SU-DHL-6 (cell line): ENCODE results near the gene ATP9B.

Source experiments
- H2AFZ ChIP-seq: fragments of 200-600 bp; sonication (generic); 2 replicates; pipeline ENCODE4 v1.6.1; 2014; ENCODE audit warnings: low read depth, mild to moderate bottlenecking, moderate library complexity, mixed read lengths, antibody characterized with exemption, low read length; ENCODE audit not compliant: severe bottlenecking
- H3F3A ChIP-seq: fragments of 200-600 bp; shearing (Covaris generic); 2 replicates; pipeline ENCODE4 v1.6.0; 2016; ENCODE audit warnings: antibody characterized with exemption, mild to moderate bottlenecking; ENCODE audit not compliant: insufficient read depth
- H3K27ac ChIP-seq: fragments of 200-600 bp; sonication (generic); 2 replicates; pipeline ENCODE4 v1.5.1; 2016; ENCODE audit warnings: low read depth, mild to moderate bottlenecking, low read length, moderate library complexity, mixed read lengths
- H3K27me3 ChIP-seq: fragments of 200-600 bp; sonication (generic), shearing (Covaris generic); 2 replicates; pipeline ENCODE4 v1.6.0; 2014; ENCODE audit warnings: mild to moderate bottlenecking, low read length
- H3K36me3 ChIP-seq: fragments of 200-600 bp; sonication (generic); 2 replicates; pipeline ENCODE4 v1.6.1; 2014; ENCODE audit warnings: mild to moderate bottlenecking, low read length, mixed read lengths
- H3K4me2 ChIP-seq: fragments of 300-600, 200-600 bp; shearing (Covaris generic), sonication (generic); 2 replicates; pipeline ENCODE4 v1.6.0; 2014; ENCODE audit warnings: low read length, low read depth, mild to moderate bottlenecking; ENCODE audit not compliant: poor library complexity, severe bottlenecking
- H3K4me3 ChIP-seq: fragments of 200-600 bp; sonication (generic); 2 replicates; pipeline ENCODE4 v1.5.1; 2014; ENCODE audit warnings: antibody characterized with exemption, low read length, mild to moderate bottlenecking, mixed read lengths; ENCODE audit not compliant: insufficient read depth, poor library complexity, severe bottlenecking
- H3K79me2 ChIP-seq: fragments of 200-600 bp; sonication (generic); 2 replicates; pipeline ENCODE4 v1.6.1; 2014; ENCODE audit warnings: mild to moderate bottlenecking, low read length, moderate library complexity; ENCODE audit not compliant: insufficient read depth
- H3K9ac ChIP-seq: fragments of 200-600 bp; sonication (generic); 2 replicates; pipeline ENCODE4 v1.7.0; 2014; ENCODE audit warnings: mild to moderate bottlenecking, low read length
- H3K9me2 ChIP-seq: fragments of 200-600 bp; sonication (generic); replicated peaks from 2 replicates; pipeline ENCODE4 v1.6.1; 2014; ENCODE audit warnings: low read length; ENCODE audit not compliant: insufficient read depth
- H3K9me3 ChIP-seq: fragments of 200-600 bp; sonication (generic); 2 replicates; pipeline ENCODE4 v1.6.1; 2014; ENCODE audit warnings: low read length, mixed read lengths; ENCODE audit not compliant: insufficient read depth
- H4K20me1 ChIP-seq: fragments of 200-600 bp; sonication (generic); 2 replicates; pipeline ENCODE4 v1.6.1; 2014; ENCODE audit warnings: low read depth, mild to moderate bottlenecking, antibody characterized with exemption, low read length, moderate library complexity, mixed read lengths
- CTCF ChIP-seq: fragments of 200-600 bp; sonication (generic); IDR thresholded peaks from one replicate; pipeline ENCODE4 v1.5.1; 2017; ENCODE audit warnings: antibody characterized with exemption, mild to moderate bottlenecking, low read length, moderate library complexity; ENCODE audit not compliant: insufficient read depth, poor library complexity, severe bottlenecking
- EZH2phosphoT487 ChIP-seq: fragments of 200-600 bp; sonication (generic), shearing (Covaris generic); conservative IDR thresholded peaks from 2 replicates; pipeline ENCODE4 v1.6.1; 2018; ENCODE audit warnings: mild to moderate bottlenecking, antibody characterized with exemption, low read length, moderate library complexity, mixed read lengths

Gene ATP9B

GRCh38 chr18:79272916-79273315, 203.7 kb downstream of the ATP9B start:
- no peak overlapping the region for H3K4me3 ChIP-seq

GRCh38 chr18:79274823-79275222, 205.6 kb downstream of the ATP9B start:
- H3K9me3 ChIP-seq = no peaks in the 10 kb centered on the region
- H2AFZ ChIP-seq = no peak overlapping the region
- H4K20me1 ChIP-seq = no peaks in the 10 kb centered on the region
- H3K4me3 ChIP-seq = no peak overlapping the region
- H3K27me3 ChIP-seq = no peaks in the 10 kb centered on the region
- H3K79me2 ChIP-seq = no peaks in the 10 kb centered on the region
- H3K27ac ChIP-seq = no peak overlapping the region
- H3F3A ChIP-seq = no peaks in the 10 kb centered on the region
- TF ChIP-seq CTCF (no peak), EZH2phosphoT487 (no peak)
- H3K36me3 ChIP-seq = no peaks in the 10 kb centered on the region
- no peaks in the 10 kb centered on the region for H3K9me2 ChIP-seq
- H3K4me2 ChIP-seq = no peak overlapping the region
- H3K9ac ChIP-seq = no peak overlapping the region

More at GRCh38 chr18:79272916-79273315, 203.7 kb downstream of the ATP9B start:
- H2AFZ ChIP-seq = no peak overlapping the region
- no peaks in the 10 kb centered on the region for H3K27me3 ChIP-seq
- no peaks in the 10 kb centered on the region for H3K9me2 ChIP-seq
- H3K4me2 ChIP-seq = no peak overlapping the region
- no peak for TF ChIP-seq CTCF
- H3F3A ChIP-seq = no peaks in the 10 kb centered on the region
- H4K20me1 ChIP-seq = no peaks in the 10 kb centered on the region
- no peaks in the 10 kb centered on the region for H3K9me3 ChIP-seq
- no peak overlapping the region for H3K27ac ChIP-seq
- H3K9ac ChIP-seq = no peak overlapping the region
- no peaks in the 10 kb centered on the region for H3K36me3 ChIP-seq
- H3K79me2 ChIP-seq = no peaks in the 10 kb centered on the region

- no peaks in the 10 kb centered on the region for H3K9me2 ChIP-seq
- no peak overlapping the region for H3K4me3 ChIP-seq
- H3K27ac ChIP-seq = no peak overlapping the region
- H3F3A ChIP-seq = no peaks in the 10 kb centered on the region
- H3K79me2 ChIP-seq = no peaks in the 10 kb centered on the region
- no peaks in the 10 kb centered on the region for H3K27me3 ChIP-seq
- TF ChIP-seq CTCF = no peak
- TF ChIP-seq EZH2phosphoT487 = no peak
- H3K9me3 ChIP-seq = no peaks in the 10 kb centered on the region
- no peak overlapping the region for H2AFZ ChIP-seq
- H3K36me3 ChIP-seq = no peaks in the 10 kb centered on the region
- H4K20me1 ChIP-seq = no peaks in the 10 kb centered on the region
- no peak overlapping the region for H3K4me2 ChIP-seq
- H3K9ac ChIP-seq = no peak overlapping the region
Observed at GRCh38 chr18:79275461-79275860, 206.3 kb downstream of the ATP9B start.

GRCh38 chr18:79275992-79276391, 206.8 kb downstream of the ATP9B start:
- Histone ChIP-seq H3K9ac (no peak overlapping the region), H3K27me3 (no peaks in the 10 kb centered on the region), H4K20me1 (no peaks in the 10 kb centered on the region), H3K27ac (no peak overlapping the region), H3K9me2 (no peaks in the 10 kb centered on the region), H3K4me2 (no peak overlapping the region), H3K36me3 (no peaks in the 10 kb centered on the region), H3K79me2 (no peaks in the 10 kb centered on the region), H3F3A (no peaks in the 10 kb centered on the region), H3K4me3 (no peak overlapping the region), H2AFZ (no peak overlapping the region), H3K9me3 (no peaks in the 10 kb centered on the region)
- TF ChIP-seq CTCF = no peak
- no peak for TF ChIP-seq EZH2phosphoT487
